DMS114 treated with DMSO at 0.1 percent for 48 hours (cell line): ENCODE data around the gene CHD9.

Source experiments
- DNase-seq: peaks from one replicate; lab custom pipeline; 2025; ENCODE audit not compliant: unreplicated experiment; lab: John Stamatoyannopoulos, UW

The CHD9 gene

GRCh38 chr16:53091466-53092211 lies 36.8 kb downstream of the CHD9 start:
- DNase-seq: no peak

- DNase-seq: no peak
Measured at GRCh38 chr16:53092284-53092683, 37.5 kb downstream of the CHD9 start.

- DNase-seq: no peak
Measured at GRCh38 chr16:53093162-53093744, 38.5 kb downstream of the CHD9 start.

GRCh38 chr16:53094013-53094630 lies 39.3 kb downstream of the CHD9 start:
- no peak for DNase-seq

- no peak for DNase-seq
Measured at GRCh38 chr16:53097190-53097589, 42.4 kb downstream of the CHD9 start.

GRCh38 chr16:53098526-53099317 lies 43.9 kb downstream of the CHD9 start:
- DNase-seq: no peak

- no peak for DNase-seq
Measured at GRCh38 chr16:53099318-53100130, 44.7 kb downstream of the CHD9 start.

GRCh38 chr16:53100131-53100748 lies 45.4 kb downstream of the CHD9 start:
- DNase-seq: no peak

- DNase-seq: no peak
Measured at GRCh38 chr16:53100889-53101288, 46.1 kb downstream of the CHD9 start.

- DNase-seq: no peak
Measured at GRCh38 chr16:53103811-53104210, 49.0 kb downstream of the CHD9 start.

GRCh38 chr16:53105565-53105964 lies 50.8 kb downstream of the CHD9 start:
- DNase-seq: no peak

- DNase-seq: no peak
Measured at GRCh38 chr16:53111078-53111791, 56.4 kb downstream of the CHD9 start.

- no peak for DNase-seq
Measured at GRCh38 chr16:53112015-53112414, 57.2 kb downstream of the CHD9 start.

GRCh38 chr16:53115047-53115446 lies 60.3 kb downstream of the CHD9 start:
- no peak for DNase-seq

GRCh38 chr16:53115773-53116172 lies 61.0 kb downstream of the CHD9 start:
- no peak for DNase-seq

GRCh38 chr16:53121043-53121620 lies 66.3 kb downstream of the CHD9 start:
- no peak for DNase-seq

- no peak for DNase-seq
Measured at GRCh38 chr16:53121661-53122060, 66.9 kb downstream of the CHD9 start.

- DNase-seq: no peak
Measured at GRCh38 chr16:53123747-53124146, 69.0 kb downstream of the CHD9 start.

- DNase-seq: no peak
Measured at GRCh38 chr16:53126390-53126789, 71.6 kb downstream of the CHD9 start.
